ENCODE measurements around the gene TAOK2.

TAOK2 gene

GRCh38 chr16:29988346-29989075, 14.8 kb downstream of the TAOK2 start:
- DNase-seq (ENCODE audit: low spot score) = no peak

- no peak for DNase-seq (ENCODE audit: low spot score)
Observed at GRCh38 chr16:29989111-29989858, 15.6 kb downstream of the TAOK2 start.

DNA sequence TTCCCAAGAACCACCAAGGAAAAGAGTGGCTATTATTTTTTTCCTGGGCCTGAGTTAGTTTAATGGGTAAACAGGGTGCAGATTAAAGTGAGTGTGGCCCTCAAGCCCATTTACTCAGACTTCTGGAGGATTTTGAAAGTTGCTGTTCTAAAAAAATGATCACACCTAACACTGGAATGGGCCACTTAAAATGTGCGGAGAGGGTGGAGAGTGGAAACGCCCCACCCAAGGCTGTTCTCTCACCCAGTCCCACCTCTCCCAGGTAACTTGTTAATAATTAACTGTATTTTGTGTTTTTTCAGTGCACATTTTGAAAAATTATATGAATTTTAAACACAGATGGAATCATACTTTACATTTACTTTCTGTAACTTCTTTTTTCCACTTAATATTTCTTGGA, 16.4 kb downstream of the TAOK2 start:
- DNase-seq (ENCODE audit: low spot score) = no peak

DNA sequence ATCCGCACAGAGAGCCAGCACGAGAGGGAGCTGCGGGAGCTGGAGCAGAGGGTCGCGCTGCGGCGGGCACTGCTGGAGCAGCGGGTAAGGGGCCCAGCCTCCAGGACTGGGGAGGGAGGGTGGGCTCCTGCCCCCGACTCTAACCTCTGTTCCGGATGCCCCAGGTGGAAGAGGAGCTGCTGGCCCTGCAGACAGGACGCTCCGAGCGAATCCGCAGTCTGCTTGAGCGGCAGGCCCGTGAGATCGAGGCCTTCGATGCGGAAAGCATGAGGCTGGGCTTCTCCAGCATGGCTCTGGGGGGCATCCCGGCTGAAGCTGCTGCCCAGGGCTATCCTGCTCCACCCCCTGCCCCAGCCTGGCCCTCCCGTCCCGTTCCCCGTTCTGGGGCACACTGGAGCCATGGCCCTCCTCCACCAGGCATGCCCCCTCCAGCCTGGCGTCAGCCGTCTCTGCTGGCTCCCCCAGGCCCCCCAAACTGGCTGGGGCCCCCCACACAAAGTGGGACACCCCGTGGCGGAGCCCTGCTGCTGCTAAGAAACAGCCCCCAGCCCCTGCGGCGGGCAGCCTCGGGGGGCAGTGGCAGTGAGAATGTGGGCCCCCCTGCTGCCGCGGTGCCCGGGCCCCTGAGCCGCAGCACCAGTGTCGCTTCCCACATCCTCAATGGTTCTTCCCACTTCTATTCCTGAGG, 17.4 kb downstream of the TAOK2 start:
- no peak for DNase-seq (ENCODE audit: low spot score)

DNA sequence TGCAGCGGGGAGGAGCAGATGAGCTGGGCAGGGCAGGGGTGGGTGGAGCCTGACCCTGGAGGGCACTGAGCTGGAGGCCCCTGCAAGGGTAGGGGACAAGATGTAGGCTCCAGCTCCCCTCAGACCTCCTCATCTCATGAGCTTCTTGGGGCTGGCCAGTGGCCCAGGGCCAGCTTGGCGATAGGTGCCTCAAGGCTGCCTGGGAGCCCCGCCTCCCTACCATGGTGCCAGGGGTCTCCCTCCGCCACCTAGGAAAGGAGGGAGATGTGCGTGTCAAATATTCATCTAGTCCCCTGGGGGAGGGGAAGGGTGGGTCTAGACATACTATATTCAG, 17.9 kb downstream of the TAOK2 start:
- no peak for DNase-seq (ENCODE audit: low spot score)

- DNase-seq (ENCODE audit: low spot score) = no peak
Observed at GRCh38 chr16:29992344-29992967, 18.8 kb downstream of the TAOK2 start.

- DNase-seq (ENCODE audit: low spot score) = no peak
Observed at GRCh38 chr16:29993191-29993902, 19.7 kb downstream of the TAOK2 start.

DNA sequence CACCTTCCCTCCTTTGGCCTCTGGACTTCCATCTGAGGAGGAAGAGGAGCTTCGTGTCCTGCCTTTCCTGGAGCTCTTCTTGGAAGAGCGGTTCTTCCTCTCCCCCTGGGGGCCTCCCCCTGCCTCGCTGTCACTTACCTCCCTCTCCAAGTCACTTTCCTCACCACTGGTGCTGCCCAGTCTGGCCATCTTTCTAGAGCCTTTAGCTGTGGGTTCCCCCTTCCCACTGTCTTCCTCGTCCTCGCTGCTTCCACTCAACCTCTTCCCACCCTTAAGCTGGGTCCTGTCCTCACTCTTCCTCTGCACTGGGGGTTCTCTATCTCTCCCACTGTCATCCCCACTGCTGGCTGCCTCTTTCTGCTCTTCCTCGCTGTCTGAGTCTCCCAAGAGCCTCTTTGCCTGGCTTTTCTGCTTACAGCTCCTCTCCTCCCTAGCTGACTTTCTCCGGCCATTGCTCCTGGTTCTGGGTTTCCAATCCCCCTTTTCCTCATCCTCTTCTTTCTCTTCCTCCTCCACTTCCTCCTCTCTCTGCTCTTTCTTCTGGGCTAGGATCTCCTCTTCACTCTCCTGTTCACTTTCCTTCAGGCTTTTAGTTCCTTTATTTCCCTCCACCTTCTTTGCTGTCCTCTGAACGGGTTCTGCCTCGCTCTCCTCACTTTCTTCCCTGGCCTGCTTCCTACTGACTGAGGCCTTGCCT, 20.4 kb downstream of the TAOK2 start:
- DNase-seq (ENCODE audit: low spot score) = no peak

- DNase-seq (ENCODE audit: low spot score) = peak; percentile 55
Observed at GRCh38 chr16:29994600-29995323, 21.1 kb downstream of the TAOK2 start.

GRCh38 chr16:29995324-29995910, 21.7 kb downstream of the TAOK2 start, which contains the start of gene HIRIP3:
Gene HIRIP3, minus strand, starts transcription at chr16:29995617. Its CDS starts 12 bp downstream, at chr16:29995605.
- peak; percentile 94 for DNase-seq (ENCODE audit: low spot score)

DNA sequence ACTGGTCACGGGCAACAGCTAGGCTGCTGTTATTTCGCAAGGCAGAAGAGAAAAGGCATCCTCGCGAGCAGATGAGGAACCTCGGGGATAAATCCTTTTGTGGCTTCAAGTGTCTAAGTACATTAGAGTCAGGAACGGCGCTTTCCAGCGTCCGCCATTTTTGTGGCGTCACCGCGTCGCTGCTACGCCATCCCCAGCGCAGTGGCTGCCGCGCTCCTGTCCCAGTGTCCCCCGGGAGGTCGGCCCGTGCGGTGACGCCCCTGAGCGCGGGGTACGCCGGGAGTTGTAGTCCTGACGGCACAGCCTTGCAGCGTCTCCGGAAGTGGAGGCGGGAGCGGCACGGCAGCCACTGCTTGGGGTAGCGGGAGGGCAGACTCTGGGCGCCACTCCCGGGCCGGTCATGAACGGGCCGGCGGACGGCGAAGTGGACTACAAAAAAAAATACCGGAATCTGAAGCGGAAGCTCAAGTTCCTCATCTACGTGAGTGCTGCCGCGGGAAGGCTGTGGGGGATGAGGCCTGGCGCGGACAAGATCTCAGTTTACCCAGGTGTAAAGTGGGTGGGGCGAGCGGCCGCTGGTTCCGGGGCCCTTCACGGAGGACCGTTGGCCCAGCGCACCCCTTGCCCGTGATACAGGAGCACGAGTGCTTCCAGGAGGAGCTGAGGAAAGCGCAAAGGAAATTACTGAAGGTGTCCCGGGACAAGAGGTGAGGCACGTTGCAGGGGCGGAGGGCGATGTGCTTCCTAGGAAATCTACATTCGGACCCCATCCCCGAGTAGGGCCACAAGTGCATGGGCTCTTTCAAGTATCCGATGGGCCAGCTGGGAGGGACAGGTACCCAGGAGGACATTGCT, 22.5 kb downstream of the TAOK2 start, which contains the start of gene INO80E:
Gene INO80E, plus strand, starts transcription at position 331 of the 855 bp plus-strand sequence. Its CDS starts 70 bp downstream, at position 401.
- DNase-seq (ENCODE audit: low spot score) = peak; percentile 99

DNA sequence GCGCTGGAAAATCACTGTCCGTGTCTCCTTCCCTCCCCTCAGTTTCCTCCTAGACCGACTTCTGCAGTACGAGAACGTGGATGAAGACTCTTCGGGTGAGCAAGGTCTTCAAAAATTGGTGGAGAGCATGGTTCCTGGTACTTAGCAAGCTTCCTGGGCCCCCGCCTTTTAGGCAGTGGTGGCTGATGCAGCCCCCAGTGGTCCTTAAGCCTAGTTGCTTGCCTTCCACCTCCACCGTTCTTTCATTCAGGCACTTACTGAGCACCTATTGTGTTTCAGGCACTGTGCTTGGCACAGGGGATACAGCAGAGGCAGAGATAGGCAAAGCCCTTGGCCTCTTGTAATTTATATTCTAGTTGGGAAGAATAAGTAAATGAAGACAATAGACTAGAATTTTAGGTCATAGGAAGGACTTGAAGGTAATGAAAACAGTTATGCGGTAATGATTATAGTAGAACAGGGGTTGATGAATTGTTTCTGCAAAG, 23.1 kb downstream of the TAOK2 start:
- no peak for DNase-seq (ENCODE audit: low spot score)

DNA sequence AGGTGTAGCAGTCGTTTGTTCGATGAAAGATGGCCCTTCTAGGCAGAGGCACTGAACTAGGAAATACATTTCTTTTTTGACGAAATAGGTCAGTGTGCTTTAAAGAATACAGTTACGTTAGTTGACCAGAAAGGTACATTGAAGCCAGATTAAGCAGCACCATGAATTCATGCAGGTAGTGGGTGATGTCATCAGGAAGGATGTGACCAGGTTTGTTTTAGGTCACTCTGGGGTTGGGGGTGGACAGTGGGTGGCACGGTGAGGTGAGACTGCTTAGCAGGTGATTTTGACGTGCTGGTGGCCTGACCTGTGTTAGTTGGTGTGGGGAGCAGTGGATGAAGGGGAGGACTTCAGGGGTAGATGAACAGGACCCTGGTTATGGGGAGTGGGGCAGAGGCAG, 25.9 kb downstream of the TAOK2 start:
- DNase-seq (ENCODE audit: low spot score) = no peak

DNA sequence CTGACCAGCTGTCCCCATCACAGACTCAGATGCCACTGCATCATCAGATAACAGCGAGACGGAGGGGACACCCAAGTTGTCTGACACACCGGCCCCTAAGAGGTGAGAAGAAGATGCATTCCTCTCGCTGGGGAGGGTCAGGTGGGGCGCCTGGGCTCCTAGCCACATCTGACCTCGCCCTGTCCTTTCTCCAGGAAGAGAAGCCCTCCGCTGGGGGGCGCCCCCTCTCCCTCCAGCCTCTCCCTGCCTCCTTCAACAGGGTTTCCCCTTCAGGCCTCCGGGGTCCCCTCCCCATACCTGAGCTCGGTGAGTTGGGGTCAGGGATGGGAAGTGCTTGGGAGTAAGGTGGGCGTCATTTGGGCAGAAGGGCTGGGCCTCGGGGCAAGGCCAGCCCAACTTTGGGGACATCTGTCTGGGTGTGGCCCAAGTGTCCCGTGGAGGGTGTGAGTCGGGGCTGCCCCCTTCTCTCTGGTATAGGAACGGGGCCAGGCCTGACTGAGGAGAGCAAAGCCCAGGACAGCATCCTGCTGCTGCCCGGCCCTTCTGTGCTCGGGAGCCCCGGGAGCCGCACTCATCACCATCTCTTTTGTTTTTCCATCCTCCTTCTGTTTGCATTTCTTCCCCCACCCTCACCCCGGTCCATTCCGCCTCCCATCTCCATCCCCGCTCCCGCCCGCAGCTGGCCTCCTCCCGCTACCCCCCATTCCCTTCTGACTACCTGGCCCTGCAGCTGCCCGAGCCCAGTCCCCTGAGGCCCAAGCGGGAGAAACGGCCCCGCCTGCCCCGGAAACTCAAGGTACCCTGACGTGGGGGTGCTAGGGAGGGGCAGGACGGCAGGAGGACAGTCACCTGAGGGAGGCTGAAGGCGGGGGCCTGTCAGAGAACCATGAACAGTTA, 27.3 kb downstream of the TAOK2 start:
- no peak for DNase-seq (ENCODE audit: low spot score)

GRCh38 chr16:30002614-30003346, 29.1 kb downstream of the TAOK2 start:
- DNase-seq (ENCODE audit: low spot score) = no peak

- no peak for DNase-seq (ENCODE audit: low spot score)
Observed at GRCh38 chr16:30003670-30004423, 30.2 kb downstream of the TAOK2 start.

All from AG20443 (cell line).